MCF 10A (cell line): ENCODE data around the gene KCNC1. TPM values are rescaled to one million over a fixed set of nuclear protein-coding genes. Genes with fewer than 3 reads are reported as not detected.

ENCODE experiments used
- BruUV-seq: library from RNA; stranded (reverse); fragments of 400-500 nt; replicated peaks from 2 replicates; lab custom pipeline; 2021; lab: Mats Ljungman, UMichigan
- CTCF ChIA-PET: fragments of 300-600 bp; sonication (Branson Sonifier 250); formaldehyde crosslinking; extraction: SDS; loops from one replicate; lab custom pipeline; 2021; ENCODE audit warnings: antibody characterized with exemption, inconsistent platforms; lab: Yijun Ruan, JAX
- POLR2A ChIA-PET: fragments of 300-600, 350-650 bp; sonication (Branson Sonifier 250); formaldehyde crosslinking; extraction: SDS; loops from one replicate; lab custom pipeline; 2020; ENCODE audit warnings: antibody characterized with exemption, inconsistent platforms; lab: Yijun Ruan, JAX
- DNase-seq: peaks from one replicate; pipeline ENCODE4 v3.0.0-alpha.2; 2018; ENCODE audit not compliant: unreplicated experiment
- H3K27ac Mint-ChIP-seq: one replicate; pipeline ENCODE4 v1.8.0; 2022; ENCODE audit warnings: mild to moderate bottlenecking, low read depth, mixed read lengths; ENCODE audit not compliant: unreplicated experiment
- H3K27me3 Mint-ChIP-seq: one replicate; pipeline ENCODE4 v1.8.0; 2022; ENCODE audit warnings: mixed read lengths; ENCODE audit not compliant: insufficient read depth, unreplicated experiment
- H3K36me3 Mint-ChIP-seq: one replicate; pipeline ENCODE4 v1.8.0; 2022; ENCODE audit warnings: mild to moderate bottlenecking, moderate library complexity, mixed read lengths; ENCODE audit not compliant: insufficient read depth, unreplicated experiment
- H3K4me1 Mint-ChIP-seq: one replicate; pipeline ENCODE4 v1.8.0; 2022; ENCODE audit warnings: mixed read lengths; ENCODE audit not compliant: insufficient read depth, unreplicated experiment
- H3K4me3 Mint-ChIP-seq: one replicate; pipeline ENCODE4 v1.8.0; 2022; ENCODE audit warnings: mild to moderate bottlenecking, moderate library complexity, mixed read lengths; ENCODE audit not compliant: unreplicated experiment
- H3K9me3 Mint-ChIP-seq: one replicate; pipeline ENCODE4 v1.8.0; 2022; ENCODE audit warnings: mixed read lengths; ENCODE audit not compliant: unreplicated experiment
- intact Hi-C: fragments of 100-400 bp; cut with micrococcal nuclease; formaldehyde crosslinking; loops from 2 replicates; pipeline ENCODE4 v1.14.1; 2022
- total RNA-seq: library from RNA; stranded (reverse); gene quantifications from 2 replicates; pipeline ENCODE4 v1.2.3, GENCODE V29; 2022
- TF ChIP-seq, protein P1 (sequence below): fragments of 200-600 bp; IDR thresholded peaks from one replicate; pipeline ENCODE4 v1.8.0; 2022; ENCODE audit warnings: antibody characterized with exemption, mild to moderate bottlenecking; ENCODE audit not compliant: unreplicated experiment

KCNC1 gene
- total RNA-seq, 1 experiment from 2014 or later = not detected

DNA sequence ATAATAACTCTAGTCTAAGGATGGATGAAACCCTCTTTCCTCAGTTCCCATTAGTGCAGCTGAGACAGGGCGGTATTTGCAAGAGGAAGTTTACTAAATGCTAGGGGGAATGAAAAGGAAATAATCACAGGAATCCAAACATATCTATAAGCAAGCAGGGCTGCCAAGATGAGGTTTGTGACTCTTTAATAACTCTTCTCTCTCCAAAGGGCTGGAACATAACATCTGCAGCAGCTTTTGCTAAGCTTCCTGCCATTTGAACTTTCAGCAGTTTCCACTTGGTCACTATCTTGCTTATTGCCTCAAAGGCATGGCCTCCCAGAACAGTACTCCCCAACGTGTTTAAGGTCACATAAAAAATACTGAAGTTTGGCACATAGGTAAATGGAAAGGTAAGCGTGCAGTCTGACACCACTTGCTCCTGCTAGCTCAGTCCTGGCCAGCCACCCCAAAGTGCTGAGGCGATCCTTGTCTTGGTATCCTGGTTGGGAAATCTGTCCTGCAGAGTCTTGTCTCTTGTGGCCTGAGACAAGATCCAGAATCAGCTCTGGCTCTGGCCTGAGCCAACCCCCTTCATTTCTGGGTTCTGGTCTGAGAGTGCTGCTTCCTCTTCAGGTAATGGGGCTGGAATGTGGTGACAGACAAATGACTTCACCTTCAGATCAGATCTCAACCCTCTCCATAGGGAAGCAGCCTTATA lies 81.8 kb downstream of the KCNC1 start:
- no peak overlapping the region for H3K27ac Mint-ChIP-seq
- TF ChIP-seq, protein P1, sequence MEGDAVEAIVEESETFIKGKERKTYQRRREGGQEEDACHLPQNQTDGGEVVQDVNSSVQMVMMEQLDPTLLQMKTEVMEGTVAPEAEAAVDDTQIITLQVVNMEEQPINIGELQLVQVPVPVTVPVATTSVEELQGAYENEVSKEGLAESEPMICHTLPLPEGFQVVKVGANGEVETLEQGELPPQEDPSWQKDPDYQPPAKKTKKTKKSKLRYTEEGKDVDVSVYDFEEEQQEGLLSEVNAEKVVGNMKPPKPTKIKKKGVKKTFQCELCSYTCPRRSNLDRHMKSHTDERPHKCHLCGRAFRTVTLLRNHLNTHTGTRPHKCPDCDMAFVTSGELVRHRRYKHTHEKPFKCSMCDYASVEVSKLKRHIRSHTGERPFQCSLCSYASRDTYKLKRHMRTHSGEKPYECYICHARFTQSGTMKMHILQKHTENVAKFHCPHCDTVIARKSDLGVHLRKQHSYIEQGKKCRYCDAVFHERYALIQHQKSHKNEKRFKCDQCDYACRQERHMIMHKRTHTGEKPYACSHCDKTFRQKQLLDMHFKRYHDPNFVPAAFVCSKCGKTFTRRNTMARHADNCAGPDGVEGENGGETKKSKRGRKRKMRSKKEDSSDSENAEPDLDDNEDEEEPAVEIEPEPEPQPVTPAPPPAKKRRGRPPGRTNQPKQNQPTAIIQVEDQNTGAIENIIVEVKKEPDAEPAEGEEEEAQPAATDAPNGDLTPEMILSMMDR = no peak
- H3K27me3 Mint-ChIP-seq = no peaks in the 10 kb centered on the region
- DNase-seq = no peak
- no peaks in the 10 kb centered on the region for H3K36me3 Mint-ChIP-seq
- ChIA-PET CTCF (interaction anchor here (0.7 to 1.8 kb wide), 7 partner anchors 10 to 162 kb away, joined by 3 to 11 read pairs (median 4); no protein-coding TSS in a partner anchor), POLR2A (no interaction called here)
- intact Hi-C loops = no loop called here
- no peaks in the 10 kb centered on the region for H3K9me3 Mint-ChIP-seq
- BruUV-seq = no TSS peak
- H3K4me3 Mint-ChIP-seq = no peak overlapping the region
- H3K4me1 Mint-ChIP-seq = peaks cover 15% of the 10 kb centered on the region

DNA sequence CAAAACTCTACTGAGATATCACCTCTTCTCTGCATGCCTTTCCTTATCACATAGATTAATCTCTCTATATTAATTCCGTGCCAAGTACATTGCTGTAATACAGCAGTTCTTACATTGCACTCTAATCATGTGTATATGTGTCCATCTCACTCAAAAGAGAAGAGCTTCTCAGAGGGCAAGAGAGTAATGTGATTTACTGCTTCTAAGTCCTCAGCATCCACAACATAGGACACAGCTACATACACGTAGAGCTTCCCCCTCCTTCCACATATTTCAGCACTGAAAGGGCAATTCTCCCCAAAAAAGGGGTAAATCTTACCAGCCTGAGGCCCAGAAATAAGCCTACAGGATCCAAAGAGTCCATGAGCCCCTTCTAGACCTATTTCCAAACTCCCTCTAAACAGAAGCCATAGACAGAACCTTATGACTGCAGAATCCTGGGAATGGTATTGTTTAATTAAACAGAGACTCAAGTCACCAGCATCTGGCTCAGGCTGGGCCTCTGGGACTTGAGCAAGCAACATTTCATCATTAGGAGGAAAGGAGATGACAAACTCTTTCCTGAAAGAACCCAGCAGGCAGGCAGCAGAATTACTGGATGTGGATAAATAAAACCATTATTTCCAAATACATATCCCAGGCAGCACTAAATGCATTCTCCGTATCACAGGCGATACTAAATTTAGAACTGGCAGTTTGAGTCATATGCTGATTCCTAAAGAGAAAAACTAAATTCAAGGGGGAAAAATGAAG lies 87.2 kb downstream of the KCNC1 start:
- TF ChIP-seq, protein P1 = no peak
- H3K9me3 Mint-ChIP-seq = no peaks in the 10 kb centered on the region
- H3K36me3 Mint-ChIP-seq = no peaks in the 10 kb centered on the region
- H3K4me1 Mint-ChIP-seq = no peaks in the 10 kb centered on the region
- BruUV-seq = no TSS peak
- no peaks in the 10 kb centered on the region for H3K27me3 Mint-ChIP-seq
- H3K27ac Mint-ChIP-seq = no peak overlapping the region
- H3K4me3 Mint-ChIP-seq = no peak overlapping the region
- POLR2A ChIA-PET = no interaction called here
- DNase-seq = peak; percentile 74
- CTCF ChIA-PET = interaction anchor here (0.5 to 4.4 kb wide), 3 partner anchors 11 to 158 kb away, joined by 4 to 25 read pairs (median 4); no protein-coding TSS in a partner anchor
- intact Hi-C loops = loop anchor here (10.0 kb wide), 2 partner anchors 57 to 227 kb away; no protein-coding TSS in a partner anchor

DNA sequence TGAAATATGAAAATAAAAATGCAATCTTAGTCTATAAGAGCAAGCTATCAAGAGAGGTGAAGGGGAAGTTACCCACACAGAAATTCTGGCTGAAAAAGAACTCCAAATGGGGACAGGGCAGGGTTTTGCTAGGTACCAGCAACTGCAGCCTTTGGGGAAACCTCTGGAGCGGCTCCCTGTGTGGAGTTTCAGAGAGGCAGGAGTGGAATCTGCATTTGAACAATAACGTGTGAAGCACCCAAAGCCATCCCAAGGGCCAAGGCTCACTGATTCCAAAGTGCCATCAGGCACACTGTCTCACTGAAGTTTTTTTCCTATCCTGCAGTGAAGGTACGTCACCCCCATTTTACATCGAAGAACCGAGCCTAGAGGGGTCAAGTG lies 87.8 kb downstream of the KCNC1 start:
- ChIA-PET CTCF (interaction anchor here (0.5 to 4.4 kb wide), 3 partner anchors 81 to 158 kb away, joined by 3 to 25 read pairs (median 4); no protein-coding TSS in a partner anchor), POLR2A (no interaction called here)
- H3K9me3 Mint-ChIP-seq = no peaks in the 10 kb centered on the region
- no peak overlapping the region for H3K27ac Mint-ChIP-seq
- H3K4me1 Mint-ChIP-seq = no peaks in the 10 kb centered on the region
- H3K4me3 Mint-ChIP-seq = no peak overlapping the region
- TF ChIP-seq, protein P1 = no peak
- BruUV-seq = no TSS peak
- H3K36me3 Mint-ChIP-seq = no peaks in the 10 kb centered on the region
- H3K27me3 Mint-ChIP-seq = no peaks in the 10 kb centered on the region
- intact Hi-C loops = loop anchor here (10.0 kb wide), 2 partner anchors 58 to 228 kb away; no protein-coding TSS in a partner anchor
- DNase-seq = no peak

DNA sequence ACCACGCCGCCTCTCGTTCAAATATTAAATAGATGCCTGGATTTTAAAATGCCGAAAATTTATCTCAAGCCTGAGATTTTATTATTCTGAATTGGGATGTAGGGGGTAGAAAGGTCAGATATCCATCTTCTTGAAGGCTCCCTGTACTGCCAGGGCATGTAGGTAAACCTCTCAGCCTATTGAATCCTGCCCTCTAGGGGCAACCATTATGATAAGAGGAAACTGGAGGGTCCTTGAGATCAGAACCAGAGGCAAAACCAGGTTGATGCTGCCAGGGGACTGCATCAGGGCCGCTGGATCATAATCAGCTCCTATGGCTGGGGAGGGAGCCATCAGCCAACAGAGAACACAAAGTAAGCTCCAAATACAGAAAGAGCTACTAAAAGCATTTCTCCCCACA lies 92.4 kb downstream of the KCNC1 start:
- Mint-ChIP-seq H3K27me3 (no peaks in the 10 kb centered on the region), H3K4me3 (no peak overlapping the region), H3K4me1 (no peaks in the 10 kb centered on the region), H3K9me3 (no peaks in the 10 kb centered on the region), H3K27ac (no peak overlapping the region), H3K36me3 (no peaks in the 10 kb centered on the region)
- no TSS peak for BruUV-seq
- TF ChIP-seq, protein P1 = peak; percentile 26
- ChIA-PET POLR2A (interaction anchor here (0.8 to 1.8 kb wide), 3 partner anchors 10 to 96 kb away, joined by 3 to 5 read pairs (median 3); no protein-coding TSS in a partner anchor), CTCF (interaction anchor here (0.7 to 6.3 kb wide), 21 partner anchors 9 to 163 kb away, joined by 3 to 72 read pairs (median 4); partner anchors contain the start of gene KCNC1)
- peak; percentile 35 for DNase-seq
- intact Hi-C loops = loop anchor here (1.0 to 10.0 kb wide), 4 partner anchors 62 to 232 kb away; no protein-coding TSS in a partner anchor
